A549 (cell line): ENCODE results near the gene DNAH11.

Source experiments
- CBX8 ChIP-seq: fragments of 200-600 bp; sonication (generic); IDR thresholded peaks from 2 replicates; pipeline ENCODE4 v1.6.1; 2016
- CHD4 ChIP-seq: fragments of 200-600 bp; sonication (generic); IDR thresholded peaks from 2 replicates; pipeline ENCODE4 v1.6.1; 2016; ENCODE audit warnings: antibody characterized with exemption, mild to moderate bottlenecking, borderline replicate concordance
- POLR2A ChIP-seq: IDR thresholded peaks from 2 replicates; pipeline ENCODE4 v1.6.1; 2012; ENCODE audit warnings: mild to moderate bottlenecking, low read length
- POLR2AphosphoS2 ChIP-seq: conservative IDR thresholded peaks from 2 replicates; pipeline ENCODE4 v1.6.1; 2012; ENCODE audit warnings: low read length, improper control_type of control experiment, inconsistent platforms
- ZFP36 ChIP-seq: fragments of 450-650 bp; IDR thresholded peaks from 2 replicates; pipeline ENCODE4 v1.6.1; 2014; ENCODE audit warnings: borderline replicate concordance; ENCODE audit not compliant: partially characterized antibody
- TF ChIP-seq, protein P1 (sequence below): fragments of >200 bp; sonication (Bioruptor Twin); formaldehyde crosslinking; IDR thresholded peaks from 3 replicates; pipeline ENCODE4 v1.5.1; 2016
- TF ChIP-seq, protein P2 (sequence below): fragments of 450-650 bp; IDR thresholded peaks from 2 replicates; pipeline ENCODE4 v1.6.1; 2014; ENCODE audit warnings: antibody characterized with exemption
- TF ChIP-seq, protein P3 (sequence below): IDR thresholded peaks from 2 replicates; pipeline ENCODE4 v1.6.1; 2012

DNA sequence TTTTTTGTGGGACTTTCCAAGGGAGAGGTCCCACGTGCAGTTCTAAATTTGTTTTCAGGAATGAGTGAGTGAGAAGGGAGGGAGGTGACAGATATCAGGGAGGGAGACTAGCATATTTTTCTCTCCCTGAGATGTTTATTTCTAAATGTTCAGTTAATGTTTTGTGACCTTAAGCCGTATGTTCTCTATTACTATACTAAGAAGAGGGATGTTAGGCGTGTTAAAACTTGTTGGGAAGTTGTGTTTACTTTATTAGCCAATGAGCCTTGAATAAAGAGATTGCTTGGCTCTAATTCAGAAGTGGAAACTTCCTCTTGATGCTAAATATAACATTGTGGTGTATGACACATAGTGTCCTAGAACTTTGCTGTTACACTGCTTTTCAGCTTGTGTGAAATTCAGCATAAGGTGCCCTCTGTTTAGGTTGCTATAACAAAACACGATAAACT, 37.3 kb downstream of the DNAH11 start:
- TF ChIP-seq, protein P1, sequence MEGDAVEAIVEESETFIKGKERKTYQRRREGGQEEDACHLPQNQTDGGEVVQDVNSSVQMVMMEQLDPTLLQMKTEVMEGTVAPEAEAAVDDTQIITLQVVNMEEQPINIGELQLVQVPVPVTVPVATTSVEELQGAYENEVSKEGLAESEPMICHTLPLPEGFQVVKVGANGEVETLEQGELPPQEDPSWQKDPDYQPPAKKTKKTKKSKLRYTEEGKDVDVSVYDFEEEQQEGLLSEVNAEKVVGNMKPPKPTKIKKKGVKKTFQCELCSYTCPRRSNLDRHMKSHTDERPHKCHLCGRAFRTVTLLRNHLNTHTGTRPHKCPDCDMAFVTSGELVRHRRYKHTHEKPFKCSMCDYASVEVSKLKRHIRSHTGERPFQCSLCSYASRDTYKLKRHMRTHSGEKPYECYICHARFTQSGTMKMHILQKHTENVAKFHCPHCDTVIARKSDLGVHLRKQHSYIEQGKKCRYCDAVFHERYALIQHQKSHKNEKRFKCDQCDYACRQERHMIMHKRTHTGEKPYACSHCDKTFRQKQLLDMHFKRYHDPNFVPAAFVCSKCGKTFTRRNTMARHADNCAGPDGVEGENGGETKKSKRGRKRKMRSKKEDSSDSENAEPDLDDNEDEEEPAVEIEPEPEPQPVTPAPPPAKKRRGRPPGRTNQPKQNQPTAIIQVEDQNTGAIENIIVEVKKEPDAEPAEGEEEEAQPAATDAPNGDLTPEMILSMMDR, result no peak
- no peak for TF ChIP-seq POLR2A
- no peak for TF ChIP-seq CHD4
- no peak for TF ChIP-seq CBX8
- TF ChIP-seq, protein P2, sequence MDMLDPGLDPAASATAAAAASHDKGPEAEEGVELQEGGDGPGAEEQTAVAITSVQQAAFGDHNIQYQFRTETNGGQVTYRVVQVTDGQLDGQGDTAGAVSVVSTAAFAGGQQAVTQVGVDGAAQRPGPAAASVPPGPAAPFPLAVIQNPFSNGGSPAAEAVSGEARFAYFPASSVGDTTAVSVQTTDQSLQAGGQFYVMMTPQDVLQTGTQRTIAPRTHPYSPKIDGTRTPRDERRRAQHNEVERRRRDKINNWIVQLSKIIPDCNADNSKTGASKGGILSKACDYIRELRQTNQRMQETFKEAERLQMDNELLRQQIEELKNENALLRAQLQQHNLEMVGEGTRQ, result no peak
- TF ChIP-seq, protein P3, sequence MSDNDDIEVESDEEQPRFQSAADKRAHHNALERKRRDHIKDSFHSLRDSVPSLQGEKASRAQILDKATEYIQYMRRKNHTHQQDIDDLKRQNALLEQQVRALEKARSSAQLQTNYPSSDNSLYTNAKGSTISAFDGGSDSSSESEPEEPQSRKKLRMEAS, result no peak
- no peak for TF ChIP-seq ZFP36
- no peak for TF ChIP-seq POLR2AphosphoS2
